ENCODE results near the gene WDR20. TPM values are rescaled to one million over a fixed set of nuclear protein-coding genes. Genes with fewer than 3 reads are reported as not detected.

Gene WDR20
- total RNA-seq, 1 experiment from 2014 or later, result 17.5 TPM

DNA sequence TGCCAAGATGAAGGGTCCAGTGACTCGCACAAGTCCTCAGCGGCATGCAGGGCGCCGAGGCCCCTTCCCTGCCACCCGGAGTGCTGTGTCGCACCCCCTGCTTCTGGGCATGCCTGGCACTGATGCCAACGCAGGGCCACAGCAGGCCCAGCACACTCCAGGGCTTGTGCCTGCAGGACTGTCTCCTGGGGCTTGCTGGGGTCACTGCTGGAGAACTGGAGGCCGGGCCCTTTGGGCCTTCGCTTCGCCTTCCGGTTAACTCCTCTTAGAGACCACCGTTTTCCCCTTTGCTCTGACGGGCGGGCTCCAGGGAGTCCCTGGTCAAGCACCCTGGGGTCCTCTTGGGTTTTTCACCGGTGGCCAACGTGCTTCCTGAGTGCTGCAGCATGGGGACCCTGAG lies 79.6 kb downstream of the WDR20 start:
- in situ Hi-C loops (cut with HindIII; ENCODE audit: low pct_unique_long_range_greater_than_20kb, low sequenced_read_pairs), result no loop called here
- no peak for DNase-seq (ENCODE audit: low read depth, low spot score)

DNA sequence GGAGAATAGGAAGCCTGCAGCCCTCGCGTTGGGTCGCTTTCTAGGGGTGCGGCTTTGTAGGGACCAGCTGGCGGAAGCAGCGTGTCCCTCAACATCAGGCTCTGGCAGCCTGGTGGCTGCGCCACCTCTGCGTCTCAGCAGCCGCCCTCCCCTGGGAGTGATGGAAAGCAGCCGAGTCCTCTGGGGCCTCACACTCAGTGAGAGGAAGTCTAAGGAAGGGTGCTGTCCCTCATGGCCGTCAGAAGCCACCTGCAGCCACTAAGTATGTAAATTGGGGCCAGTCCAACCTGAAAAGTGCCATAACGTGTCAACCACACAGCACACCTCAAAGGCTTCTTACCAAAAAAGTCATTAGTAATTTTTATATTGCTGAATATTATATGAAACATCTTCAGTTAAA lies 80.3 kb downstream of the WDR20 start:
- no peak for DNase-seq (ENCODE audit: low read depth, low spot score)
- in situ Hi-C loops (cut with HindIII; ENCODE audit: low pct_unique_long_range_greater_than_20kb, low sequenced_read_pairs), result no loop called here

DNA sequence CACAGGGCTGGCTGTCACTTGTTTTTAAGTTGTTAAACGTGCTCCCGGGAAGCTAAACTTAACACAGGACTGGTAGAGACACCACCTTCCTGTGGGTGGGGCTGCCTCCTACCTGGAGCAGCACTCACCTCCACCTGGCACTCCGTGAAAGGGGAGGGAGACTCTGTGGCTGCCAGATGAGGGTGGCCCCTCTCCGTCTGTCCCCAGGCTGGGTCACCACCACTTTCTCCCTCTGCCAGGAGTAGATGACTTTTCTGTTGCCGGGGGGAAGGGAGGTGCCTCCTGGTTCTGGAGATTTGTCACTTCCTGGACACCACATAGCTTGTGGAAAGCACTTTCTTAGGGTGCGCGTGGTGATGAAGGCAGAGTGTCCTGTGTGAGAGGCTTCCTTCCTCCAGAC lies 81.3 kb downstream of the WDR20 start:
- no peak for DNase-seq (ENCODE audit: low read depth, low spot score)
- in situ Hi-C loops (cut with HindIII; ENCODE audit: low pct_unique_long_range_greater_than_20kb, low sequenced_read_pairs), result no loop called here

DNA sequence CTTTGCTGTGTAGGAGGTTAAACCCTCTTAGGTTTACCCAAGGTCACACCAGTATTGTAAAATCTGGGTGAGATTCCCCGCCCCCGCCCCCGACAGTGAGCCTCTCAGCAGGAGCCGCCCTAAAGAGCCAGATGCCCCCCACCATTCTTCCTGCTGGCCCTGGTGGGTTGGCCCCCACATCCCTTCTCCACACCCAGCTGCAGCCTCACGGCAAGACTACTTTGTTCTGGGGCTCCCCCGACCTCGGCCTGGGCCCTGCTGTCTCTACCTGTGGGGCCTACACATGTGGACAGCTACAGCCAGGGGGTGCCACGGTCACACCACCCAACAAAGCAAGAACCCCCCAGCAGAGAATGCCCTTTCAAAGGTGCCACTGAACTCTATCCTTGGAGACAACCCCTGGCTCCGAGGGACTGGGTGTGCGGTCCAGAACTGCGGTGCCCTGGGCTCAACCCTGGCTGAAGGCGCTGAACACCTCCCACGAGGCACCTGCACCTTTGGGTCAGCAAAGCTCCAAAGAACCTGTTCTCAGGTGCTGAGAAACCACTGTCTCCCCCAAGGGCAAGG lies 82.4 kb downstream of the WDR20 start:
- in situ Hi-C loops (cut with HindIII; ENCODE audit: low pct_unique_long_range_greater_than_20kb, low sequenced_read_pairs), result no loop called here
- DNase-seq (ENCODE audit: low read depth, low spot score), result no peak

DNA sequence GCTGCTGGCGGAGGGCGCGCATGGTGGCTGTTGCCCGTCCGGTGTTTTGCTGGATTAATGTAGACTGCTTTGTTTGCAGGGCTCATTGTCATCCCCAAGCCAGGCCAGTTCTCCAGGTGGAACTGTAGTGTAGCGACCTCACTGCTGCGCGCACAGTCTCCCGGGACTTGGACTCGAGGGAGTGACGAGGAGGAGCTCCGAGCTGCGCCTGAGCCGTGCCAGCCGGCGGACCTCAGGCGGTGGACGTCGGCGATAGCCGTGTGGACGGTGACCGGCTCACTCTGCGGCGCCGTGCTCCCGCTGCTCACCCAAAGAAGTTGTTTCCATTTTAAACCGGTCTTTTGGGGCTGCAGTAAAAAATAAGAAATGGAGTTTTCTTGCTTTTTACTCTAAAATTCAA lies 83.1 kb downstream of the WDR20 start:
- no peak for DNase-seq (ENCODE audit: low read depth, low spot score)
- in situ Hi-C loops (cut with HindIII; ENCODE audit: low pct_unique_long_range_greater_than_20kb, low sequenced_read_pairs), result no loop called here

DNA sequence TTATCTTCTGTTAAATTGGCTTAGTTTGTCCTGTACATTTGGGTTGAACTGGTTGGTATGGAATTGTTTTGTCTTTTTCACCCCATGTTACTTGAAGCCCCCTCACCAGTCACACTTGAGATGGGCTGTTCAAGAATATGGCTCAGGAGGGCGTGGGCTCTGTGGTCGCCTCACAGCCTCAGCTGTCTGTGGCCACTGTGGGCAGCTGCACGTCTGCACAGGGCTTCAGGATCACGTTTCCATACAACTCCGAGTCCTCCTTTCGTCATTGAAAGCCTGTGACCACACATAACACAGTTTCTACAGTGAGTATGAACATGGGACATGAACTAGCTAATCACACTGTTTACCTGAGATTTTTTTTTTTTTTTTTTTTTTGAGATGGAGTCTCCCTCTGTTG lies 84.0 kb downstream of the WDR20 start:
- in situ Hi-C loops (cut with HindIII; ENCODE audit: low pct_unique_long_range_greater_than_20kb, low sequenced_read_pairs), result no loop called here
- DNase-seq (ENCODE audit: low read depth, low spot score), result no peak

DNA sequence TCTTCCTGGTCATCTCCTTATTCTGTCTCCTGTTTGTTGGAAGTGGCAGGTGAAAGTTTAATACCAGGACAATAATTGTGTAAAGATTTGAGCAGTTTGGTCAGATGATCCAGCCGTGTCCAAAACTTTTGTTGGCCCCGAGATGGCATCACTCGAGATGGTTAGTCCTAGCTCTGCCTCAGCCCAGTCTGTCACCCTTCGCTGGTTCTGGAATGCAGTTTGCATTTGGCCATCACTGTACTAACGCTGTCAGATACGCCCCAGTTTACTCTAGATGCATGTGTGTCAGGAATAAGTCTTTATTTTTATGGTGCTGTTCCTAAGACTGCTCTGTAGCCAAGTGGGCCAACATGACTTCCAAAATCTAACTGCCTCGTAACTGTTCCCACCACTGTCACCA lies 85.7 kb downstream of the WDR20 start:
- no peak for DNase-seq (ENCODE audit: low read depth, low spot score)
- in situ Hi-C loops (cut with HindIII; ENCODE audit: low pct_unique_long_range_greater_than_20kb, low sequenced_read_pairs), result no loop called here

DNA sequence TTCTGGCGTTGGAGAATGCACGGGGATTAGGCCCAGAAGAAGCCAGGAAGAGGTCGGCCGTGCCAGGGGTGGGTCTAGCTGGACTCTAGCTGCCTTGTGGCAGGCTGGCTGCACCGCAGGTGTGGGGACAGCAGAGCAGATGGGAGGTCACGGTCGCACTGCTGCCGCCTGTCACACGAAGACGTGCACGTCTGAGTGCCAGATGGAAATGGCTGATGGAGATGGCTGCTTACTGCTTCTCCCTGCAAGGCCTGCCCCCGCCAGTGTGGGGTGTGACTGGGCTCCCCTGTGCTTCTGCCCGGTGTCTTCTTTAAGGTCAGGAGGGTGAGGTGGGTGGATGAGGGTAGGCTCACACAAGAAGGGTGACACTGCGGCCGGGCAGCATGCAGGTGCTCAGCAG lies 86.2 kb downstream of the WDR20 start:
- in situ Hi-C loops (cut with HindIII; ENCODE audit: low pct_unique_long_range_greater_than_20kb, low sequenced_read_pairs), result no loop called here
- DNase-seq (ENCODE audit: low read depth, low spot score), result no peak

DNA sequence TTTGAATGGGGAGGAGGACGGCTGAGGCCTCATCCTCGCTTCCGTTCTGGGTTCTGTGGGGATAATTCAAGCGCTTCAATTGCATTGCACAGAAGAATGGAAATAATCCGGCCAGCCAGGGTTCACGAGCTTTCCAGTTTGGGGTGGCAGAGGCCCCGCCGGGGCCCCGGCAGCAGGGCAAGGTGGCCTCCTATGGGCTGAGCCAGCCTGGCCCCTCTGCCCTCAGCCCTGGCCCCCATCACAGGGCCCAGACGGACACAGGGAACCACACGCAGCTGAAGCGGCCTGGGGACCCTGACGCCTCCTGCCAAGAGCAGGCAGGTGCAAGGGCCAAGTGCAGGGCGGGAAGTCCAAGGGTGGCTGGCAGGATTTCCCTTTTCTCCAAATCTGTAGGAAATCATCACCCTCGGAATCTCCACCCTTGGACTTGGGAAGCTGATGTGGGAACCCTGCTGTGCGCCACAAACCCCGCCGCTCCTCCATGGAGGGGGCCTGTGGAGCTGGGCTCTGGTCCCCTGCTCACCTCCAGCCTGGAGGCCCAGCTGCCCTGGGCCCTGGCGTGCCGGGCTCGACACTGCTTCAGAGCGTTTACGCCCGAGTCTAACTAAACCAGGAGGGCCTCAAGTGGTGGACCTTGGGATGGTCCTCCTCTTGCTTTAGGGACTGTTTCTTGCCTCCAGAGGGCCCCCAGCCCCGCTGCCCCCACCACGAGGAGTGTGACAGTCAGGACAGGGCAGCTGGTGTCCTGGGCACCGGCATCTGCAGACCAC lies 86.8 kb downstream of the WDR20 start:
- no peak for DNase-seq (ENCODE audit: low read depth, low spot score)

DNA sequence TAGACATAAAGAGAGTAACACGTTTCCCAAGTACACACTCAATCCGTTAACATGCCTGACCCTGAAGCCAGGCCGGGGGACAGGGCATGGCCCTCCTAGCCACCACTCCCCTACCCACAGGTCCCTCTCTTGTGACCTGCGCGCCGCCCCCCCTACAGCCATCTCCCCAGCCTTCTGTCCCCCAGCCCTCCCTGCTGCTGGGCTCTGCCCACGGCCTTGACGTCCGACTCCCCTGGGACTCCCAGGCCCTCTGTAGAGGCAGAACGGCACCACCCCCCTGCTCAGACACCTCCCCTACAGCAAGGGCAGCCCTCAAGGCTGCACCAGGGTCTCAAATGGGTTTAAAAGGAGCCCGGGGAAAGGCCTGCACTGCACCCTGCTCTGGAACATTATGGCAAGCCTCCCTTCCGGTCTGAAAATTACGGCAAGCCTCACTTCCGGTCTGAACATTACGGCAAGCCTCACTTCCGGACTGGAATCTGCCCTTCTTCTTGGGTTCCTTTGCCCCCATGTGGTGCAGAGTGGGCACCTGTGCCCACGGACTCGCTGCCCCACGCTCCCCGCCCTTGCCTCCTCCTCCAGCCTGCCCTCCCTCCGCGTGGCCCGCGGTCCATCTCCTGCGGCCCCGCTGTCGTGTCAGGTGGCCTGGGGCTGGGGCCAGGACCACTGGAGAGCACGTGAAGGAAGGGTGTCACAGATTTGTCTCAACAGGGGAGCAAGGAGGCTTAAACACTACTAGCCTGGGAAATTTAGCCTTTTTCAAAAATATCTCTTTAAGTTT lies 87.7 kb downstream of the WDR20 start:
- in situ Hi-C loops (cut with HindIII; ENCODE audit: low pct_unique_long_range_greater_than_20kb, low sequenced_read_pairs), result no loop called here
- no peak for DNase-seq (ENCODE audit: low read depth, low spot score)

More for the DNA sequence above, 86.8 kb downstream of the WDR20 start:
- in situ Hi-C loops (cut with HindIII; ENCODE audit: low pct_unique_long_range_greater_than_20kb, low sequenced_read_pairs), result no loop called here

DNA sequence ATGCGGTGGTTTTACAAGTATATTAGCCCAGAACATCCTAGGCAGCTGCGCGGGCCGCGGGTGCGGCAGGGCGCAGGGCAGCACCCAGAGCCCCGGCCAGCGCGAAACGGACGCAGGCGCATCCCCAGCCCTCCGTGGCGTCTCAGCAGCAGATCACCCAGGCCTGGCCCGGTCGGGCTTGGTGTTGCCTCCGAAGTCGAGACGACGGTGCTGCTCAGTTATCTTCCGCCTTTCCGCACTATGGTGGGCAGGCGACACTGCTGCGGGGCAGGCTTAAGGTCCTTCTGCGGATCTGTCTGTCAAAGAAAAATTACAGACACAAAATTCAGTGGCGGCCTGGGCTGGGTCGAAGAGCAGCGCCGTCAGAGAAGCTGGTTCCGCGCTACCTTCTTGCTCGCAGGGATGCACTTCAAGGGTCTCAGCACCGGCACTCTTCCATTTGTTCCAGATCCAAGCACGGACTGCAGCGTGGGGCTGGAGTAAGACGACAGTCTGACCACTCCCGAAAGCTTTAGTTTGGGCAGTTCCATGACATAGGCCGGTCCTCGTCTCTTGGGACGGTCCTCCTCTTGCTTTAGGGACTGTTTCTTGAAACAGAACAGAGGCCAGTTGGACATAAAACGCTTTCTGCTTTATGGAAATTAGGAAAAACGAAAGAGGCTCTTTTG lies 89.5 kb downstream of the WDR20 start:
- in situ Hi-C loops (cut with HindIII; ENCODE audit: low pct_unique_long_range_greater_than_20kb, low sequenced_read_pairs), result no loop called here
- no peak for DNase-seq (ENCODE audit: low read depth, low spot score)

DNA sequence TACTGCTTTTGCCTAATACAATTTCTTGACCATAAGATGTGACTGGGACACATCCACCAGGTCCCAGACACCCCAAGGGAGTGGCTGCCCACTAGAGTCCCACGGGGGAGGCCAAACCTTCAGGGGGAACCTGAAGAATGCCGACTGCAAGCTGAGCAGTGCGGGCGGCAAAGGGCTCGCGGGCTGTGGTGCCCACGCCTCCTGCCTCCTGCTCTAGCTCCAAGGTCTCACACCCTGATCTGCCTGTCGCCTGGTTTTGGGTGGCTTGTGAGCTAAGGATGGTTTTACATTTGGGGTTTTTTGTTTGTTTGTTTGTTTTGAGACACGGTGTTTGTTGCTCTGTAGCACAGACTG lies 90.0 kb downstream of the WDR20 start:
- DNase-seq (ENCODE audit: low read depth, low spot score), result no peak
- in situ Hi-C loops (cut with HindIII; ENCODE audit: low pct_unique_long_range_greater_than_20kb, low sequenced_read_pairs), result no loop called here

DNA sequence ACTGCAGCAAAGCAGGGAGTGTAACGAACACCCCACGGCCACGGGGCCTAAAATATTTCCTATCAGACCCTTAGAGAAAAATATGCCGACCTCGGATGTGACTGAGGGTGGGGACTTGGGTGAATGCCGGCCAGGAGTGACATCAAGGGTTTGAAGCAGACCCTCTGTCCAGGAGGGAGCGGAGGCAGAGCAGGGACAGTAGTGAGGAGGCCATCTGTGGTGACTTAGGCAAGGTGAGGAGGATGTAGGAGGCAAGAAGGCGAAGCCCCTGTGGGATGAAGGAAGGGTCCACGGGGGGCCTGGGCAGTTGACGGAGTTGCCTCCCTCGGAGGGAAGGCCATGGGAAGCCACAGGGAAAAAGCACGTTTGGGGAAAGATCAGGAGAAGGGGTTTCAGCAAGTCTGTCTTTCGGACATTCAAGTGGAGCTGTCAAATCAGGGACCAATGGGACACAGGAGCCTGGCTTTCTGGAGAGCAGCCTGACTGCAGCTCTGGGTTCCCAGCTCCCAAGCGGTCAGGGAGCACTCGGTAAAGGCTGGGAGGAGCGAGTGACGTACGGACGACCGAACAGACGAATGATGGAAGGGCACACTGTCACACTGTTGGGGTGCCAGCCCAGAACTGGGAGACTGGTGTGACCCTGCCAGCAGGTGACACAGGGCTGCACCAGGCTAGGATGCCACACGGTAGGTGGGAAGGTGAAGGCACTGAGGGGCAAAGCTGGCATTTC lies 90.9 kb downstream of the WDR20 start:
- in situ Hi-C loops (cut with HindIII; ENCODE audit: low pct_unique_long_range_greater_than_20kb, low sequenced_read_pairs), result no loop called here
- no peak for DNase-seq (ENCODE audit: low read depth, low spot score)

DNA sequence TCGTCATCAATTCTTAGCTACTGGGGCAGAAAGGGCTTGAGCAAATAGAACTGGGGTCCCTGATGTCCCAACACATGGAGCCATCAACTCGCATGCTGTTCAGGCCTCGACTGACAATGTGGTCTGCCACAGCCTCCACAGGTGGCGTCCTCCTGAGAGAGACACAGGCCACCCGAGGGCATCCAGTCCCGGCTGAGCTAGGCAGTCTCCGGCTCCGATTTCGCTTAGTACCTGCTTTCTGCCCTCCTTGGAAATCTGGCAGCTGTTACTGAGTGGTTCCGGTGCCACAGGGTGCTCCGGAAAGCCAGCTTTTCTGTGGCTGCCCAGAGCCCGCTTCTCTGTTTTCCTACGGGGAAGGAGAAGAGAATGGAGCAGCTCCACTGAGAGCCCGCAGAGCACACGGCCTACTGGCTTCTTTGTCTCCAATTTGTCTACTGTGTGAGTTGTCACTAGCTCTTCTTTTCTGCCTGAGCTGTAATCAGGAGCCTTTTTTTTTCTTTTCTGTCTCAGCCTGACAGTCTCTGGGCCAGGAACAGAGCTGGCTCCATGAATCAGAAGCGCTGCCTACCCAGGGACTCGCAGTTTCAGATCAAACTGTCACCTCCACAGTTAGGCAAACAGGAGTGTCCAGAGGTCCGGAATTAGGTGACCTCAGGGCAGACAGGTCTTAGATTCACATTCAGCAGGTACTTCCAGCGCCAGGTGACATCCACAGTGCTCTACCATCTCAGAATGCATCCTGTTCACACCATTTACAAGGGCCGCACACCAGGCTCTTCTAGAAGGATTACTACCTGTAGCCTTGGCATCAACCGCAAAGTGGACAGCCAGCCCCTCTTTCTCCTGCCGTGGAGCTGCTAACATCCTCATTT lies 92.0 kb downstream of the WDR20 start:
- in situ Hi-C loops (cut with HindIII; ENCODE audit: low pct_unique_long_range_greater_than_20kb, low sequenced_read_pairs), result no loop called here
- no peak for DNase-seq (ENCODE audit: low read depth, low spot score)

DNA sequence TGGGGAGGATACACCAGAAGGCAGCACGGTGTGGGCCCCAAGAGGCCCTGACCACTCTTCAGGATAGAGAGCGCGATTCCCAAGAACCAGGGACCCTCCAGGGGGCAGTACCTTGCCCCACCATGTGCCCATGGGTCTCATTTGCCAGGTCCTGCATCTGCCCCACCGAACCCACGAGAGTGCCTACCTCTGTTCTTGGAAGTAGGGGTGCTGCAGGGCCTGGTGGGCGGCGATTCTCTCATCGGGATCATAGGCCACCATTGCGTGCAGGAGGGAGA lies 92.6 kb downstream of the WDR20 start:
- no peak for DNase-seq (ENCODE audit: low read depth, low spot score)
- in situ Hi-C loops (cut with HindIII; ENCODE audit: low pct_unique_long_range_greater_than_20kb, low sequenced_read_pairs), result no loop called here

DNA sequence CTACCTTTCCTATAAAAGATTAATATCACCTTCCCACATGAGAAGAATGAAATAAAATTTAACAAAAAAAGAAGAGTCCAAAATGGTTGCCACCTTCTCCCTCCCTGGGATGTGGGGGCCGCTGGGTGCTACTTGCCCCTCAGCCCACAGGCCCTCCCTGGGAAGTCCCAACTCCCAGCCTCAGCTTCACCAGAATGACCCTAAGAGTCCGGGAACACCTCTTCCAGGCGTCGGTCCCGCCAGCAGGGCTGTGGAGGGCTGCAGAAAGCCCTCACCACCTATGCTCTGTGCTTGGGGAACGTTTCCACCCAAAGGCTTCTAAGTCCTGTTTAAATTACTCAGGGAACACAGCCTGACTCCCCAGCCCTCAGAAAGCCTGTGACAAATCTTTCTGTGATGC lies 93.4 kb downstream of the WDR20 start:
- no peak for DNase-seq (ENCODE audit: low read depth, low spot score)
- in situ Hi-C loops (cut with HindIII; ENCODE audit: low pct_unique_long_range_greater_than_20kb, low sequenced_read_pairs), result no loop called here
